HG02623 (cell line): ENCODE measurements around the gene SLC35F2.
"Not testable (repeated sequence)": the region's sequence is repeated elsewhere in the genome, so short reads cannot be mapped to it uniquely, and the experiment has no call there.

Experiments
- ATAC-seq: cut with Tn5 transposase; IDR thresholded peaks from one replicate; pipeline ENCODE4 v1.9.1; 2021; ENCODE audit warnings: moderate library complexity; ENCODE audit not compliant: unreplicated experiment

SLC35F2 gene

DNA sequence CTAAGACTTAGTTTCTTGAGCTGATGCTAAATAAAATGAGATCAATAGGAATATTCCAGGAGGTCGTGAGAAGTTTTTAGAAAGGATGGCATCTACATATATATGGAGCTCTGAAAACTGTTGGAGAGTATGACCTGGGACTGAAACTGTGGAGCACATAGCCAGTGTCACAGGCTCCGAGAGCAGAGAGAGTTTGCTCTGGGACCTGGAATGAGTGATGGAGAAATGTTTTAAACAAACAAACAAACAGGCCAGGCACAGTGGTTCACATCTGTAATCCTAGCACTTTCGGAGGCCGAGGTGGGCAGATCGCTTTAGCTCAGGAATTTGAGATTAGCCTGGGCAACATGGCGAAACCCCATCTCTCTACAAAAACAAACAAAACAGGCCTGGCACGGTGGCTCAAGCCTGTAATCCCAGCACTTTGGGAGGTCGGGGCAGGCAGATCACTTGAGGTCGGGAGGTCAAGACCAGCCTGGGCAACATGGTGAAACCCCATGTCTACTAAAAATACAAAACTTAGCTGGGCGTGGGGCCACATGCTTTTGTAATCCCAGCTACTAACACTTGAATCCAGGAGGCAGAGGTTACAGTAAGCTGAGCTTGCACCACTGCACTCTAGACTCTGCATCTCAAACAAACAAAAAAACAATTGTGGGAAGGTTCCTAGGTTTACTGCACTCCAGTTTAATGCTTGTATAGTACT is 67.1 kb downstream of the SLC35F2 start:
- ATAC-seq, result no peak

DNA sequence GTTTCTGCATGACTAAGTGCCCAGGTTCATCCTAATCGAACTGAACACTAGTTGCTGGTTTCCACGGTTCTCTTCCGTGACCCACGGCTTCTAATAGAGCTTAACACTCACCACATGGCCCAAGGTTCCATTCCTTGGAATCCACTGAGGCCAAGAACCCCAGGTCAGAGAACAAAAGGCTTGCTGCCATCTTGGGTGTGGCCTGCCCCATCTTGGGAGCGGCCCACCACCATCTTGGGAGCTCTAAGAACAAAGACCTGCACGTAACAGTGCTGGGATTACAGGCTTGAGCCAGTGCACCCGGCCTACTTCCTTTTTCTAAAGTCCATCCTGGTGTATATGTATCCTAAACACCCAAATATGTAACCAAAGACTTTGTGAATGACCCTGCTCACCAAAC is 68.8 kb downstream of the SLC35F2 start:
- no peak for ATAC-seq

- no peak for ATAC-seq
Measured at GRCh38 chr11:107787733-107788132, 70.9 kb downstream of the SLC35F2 start.

GRCh38 chr11:107785401-107785800 is 73.2 kb downstream of the SLC35F2 start:
- no peak for ATAC-seq

DNA sequence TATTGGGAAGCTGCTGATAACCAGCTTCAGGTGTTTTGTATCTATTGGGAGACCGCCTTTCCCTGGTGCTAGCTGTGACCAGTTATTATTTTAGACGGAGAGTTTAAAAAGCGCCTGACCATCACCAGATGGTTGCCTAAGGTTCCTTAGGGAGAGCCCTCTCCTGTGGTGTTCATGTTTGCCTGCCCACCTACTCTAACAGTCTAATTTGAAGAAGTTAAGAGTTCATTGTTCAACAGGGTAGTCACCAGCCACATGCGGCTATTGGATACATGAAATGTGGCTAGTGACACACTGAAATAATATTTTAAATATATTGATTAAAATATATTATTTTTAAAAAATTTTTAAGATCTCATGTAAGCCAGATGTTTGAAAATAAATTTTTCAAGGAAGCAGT is 75.5 kb downstream of the SLC35F2 start:
- no peak for ATAC-seq

- no peak for ATAC-seq
Measured at GRCh38 chr11:107780775-107781174, 77.8 kb downstream of the SLC35F2 start.

DNA sequence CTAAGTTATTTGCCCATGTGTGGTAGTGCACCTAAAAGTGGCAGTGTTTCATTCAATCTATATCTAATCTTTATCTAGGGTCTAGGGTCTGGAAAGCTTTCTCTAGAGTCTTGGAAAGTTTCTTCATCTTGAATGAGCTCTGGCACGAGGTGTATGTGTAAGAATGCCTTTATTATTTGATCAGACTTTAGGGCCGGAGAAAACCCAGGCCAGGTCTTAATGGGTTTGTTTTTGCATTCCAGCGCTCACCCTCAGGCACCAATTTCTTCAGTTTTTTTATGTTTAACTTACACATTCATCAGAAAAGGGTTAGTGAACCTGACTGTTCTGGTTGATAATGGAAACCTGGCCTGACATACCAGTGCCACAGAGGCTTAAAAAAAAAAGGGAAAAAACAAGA is 78.5 kb downstream of the SLC35F2 start:
- ATAC-seq, result no peak

DNA sequence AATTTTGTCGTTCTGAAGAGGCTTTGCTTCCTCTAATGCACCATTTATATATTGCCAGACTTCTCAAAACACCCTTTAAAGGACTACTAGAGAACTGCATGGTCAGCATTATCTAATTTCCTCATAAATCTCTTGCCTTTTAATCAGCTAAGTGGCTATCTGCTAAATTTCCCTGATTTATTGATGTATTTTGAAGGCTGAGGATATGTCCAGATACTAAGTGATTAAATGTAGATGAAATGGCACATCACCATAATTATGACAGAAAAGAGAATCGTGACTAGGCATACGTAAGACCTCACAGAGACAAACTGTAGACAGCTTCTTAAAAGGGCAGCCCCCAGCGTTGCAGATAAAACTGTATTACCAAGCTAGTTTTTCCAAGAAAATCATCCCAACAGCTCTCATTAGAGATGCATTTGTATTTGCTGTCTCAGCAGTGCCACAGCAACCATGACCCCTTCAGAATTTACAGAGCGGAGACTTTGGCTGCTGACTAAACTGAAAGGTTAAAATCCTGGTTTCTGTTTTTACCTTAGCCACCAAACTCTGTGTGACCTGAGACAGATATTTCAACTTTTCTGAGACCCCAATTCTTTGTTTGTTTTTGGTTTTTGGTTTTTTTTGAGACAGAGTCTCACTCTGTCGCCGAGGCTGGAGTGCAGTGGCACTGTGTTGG is 79.6 kb downstream of the SLC35F2 start:
- no peak for ATAC-seq

DNA sequence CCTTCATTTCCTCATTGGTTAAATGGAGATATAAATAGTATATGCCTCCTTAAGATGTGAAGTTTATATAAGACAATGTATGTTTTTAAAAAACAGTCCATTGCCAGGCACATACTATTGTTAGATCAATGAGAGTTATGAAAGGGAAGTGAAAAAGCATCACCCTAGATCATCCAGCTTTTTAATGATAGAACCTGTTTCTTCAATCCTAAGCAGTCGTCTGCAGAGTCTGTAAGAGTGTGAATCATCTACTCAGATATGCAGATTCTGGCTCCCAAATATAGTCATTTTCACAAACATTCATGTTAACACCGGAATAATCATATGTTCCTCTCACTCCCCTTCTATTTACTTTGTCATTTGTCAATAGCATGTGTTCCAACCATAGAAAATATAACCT is 81.5 kb downstream of the SLC35F2 start:
- peak; percentile 69 for ATAC-seq

GRCh38 chr11:107776062-107776461 is 82.5 kb downstream of the SLC35F2 start:
- ATAC-seq, result no peak

GRCh38 chr11:107770551-107770951 is 88.0 kb downstream of the SLC35F2 start:
- ATAC-seq, result no peak

- no peak for ATAC-seq
Measured at GRCh38 chr11:107769189-107769588, 89.4 kb downstream of the SLC35F2 start.

DNA sequence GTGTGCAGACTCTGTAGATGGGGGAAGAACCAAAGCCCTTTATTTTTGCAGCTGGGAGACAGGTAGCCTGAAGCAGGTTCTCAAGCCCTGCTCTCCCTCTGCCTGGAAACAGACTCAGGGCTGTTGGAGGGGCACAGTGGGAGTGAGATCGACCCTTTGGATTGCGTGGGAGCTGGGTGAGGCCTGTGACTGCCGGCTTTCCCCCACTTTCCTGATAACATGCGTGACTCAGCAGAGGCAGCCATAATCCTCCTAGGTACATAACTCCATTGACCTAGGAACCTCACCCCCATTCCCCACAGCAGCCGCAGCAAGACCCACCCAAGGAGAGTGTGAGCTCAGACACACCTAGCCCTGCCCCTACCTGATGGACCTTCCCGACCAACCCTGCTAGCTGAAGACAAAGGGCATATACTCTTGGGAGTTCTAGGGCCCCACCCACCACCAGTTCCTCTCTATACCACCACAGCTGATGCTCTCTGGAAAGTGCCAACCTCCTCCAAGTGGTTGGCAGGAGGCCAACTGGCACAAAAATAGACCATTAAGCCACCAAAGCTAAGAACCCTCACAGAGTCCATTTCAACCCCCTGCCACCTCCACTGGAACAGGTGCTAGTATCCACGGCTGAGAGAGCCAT is 99.8 kb downstream of the SLC35F2 start:
- ATAC-seq, result not testable (repeated sequence)

DNA sequence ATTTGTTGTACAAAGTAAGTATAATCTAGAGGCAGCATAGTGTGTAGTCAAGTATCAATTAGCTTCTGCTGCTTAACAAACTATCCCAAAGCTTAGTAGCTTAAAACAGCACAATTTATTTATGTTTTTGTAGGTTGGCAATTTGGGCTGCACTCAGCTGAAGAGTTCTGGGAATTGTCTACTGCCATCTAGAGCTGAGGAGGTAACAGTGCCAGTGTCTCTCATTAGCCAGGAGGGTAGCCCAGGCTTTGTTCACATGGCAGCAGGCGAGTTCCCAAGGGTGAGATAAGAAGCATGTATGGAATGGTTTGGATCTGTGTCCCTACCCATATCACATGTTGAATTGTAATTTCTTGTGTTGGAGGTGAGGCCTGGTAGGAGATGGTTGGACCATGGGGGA is 100.9 kb downstream of the SLC35F2 start:
- ATAC-seq, result no peak

- no peak for ATAC-seq
Measured at GRCh38 chr11:107756553-107756952, 102.0 kb downstream of the SLC35F2 start.

- no peak for ATAC-seq
Measured at GRCh38 chr11:107752949-107753822, 105.4 kb downstream of the SLC35F2 start.

- ATAC-seq, result no peak
Measured at GRCh38 chr11:107752508-107752907, 106.1 kb downstream of the SLC35F2 start.

GRCh38 chr11:107751082-107751481 is 107.5 kb downstream of the SLC35F2 start:
- no peak for ATAC-seq

- ATAC-seq, result no peak
Measured at GRCh38 chr11:107750313-107750712, 108.3 kb downstream of the SLC35F2 start.

DNA sequence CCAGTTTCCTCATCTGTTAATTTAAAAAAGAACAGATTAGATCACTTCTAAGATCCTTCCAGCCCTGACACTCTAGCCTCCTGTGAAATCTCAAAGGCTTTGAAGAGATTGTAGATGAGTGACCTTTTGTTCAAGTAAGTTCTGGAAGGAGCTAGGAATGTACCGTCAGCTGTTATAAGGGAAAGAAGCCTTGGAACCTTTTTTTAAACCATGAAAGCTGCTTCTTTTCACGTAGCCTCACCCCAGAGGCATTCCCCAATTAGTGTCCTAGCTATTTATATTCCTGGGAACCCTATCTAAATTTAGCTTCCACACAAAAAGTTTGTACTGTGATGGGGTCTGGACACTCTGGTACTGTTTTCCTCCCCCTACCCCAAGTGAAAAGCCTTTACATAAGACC is 111.0 kb downstream of the SLC35F2 start:
- no peak for ATAC-seq

GRCh38 chr11:107744736-107745135 is 113.9 kb downstream of the SLC35F2 start:
- ATAC-seq, result no peak
